ENCODE results near the gene PNPLA1.

- TF ChIP-seq CTCF (IDR thresholded peaks at IDR 0.05; ENCODE audit: low read depth, low read length) (no peak), EZH2phosphoT487 (IDR thresholded peaks at IDR 0.05; ENCODE audit: low read depth) (no peak)
Measured at GRCh38 chr6:36345681-36346466, 76.0 kb downstream of the PNPLA1 start.

All from OCI-LY3 (cell line).